ENCODE measurements around the gene HAPSTR1. TPM values are rescaled to one million over a fixed set of nuclear protein-coding genes. Genes with fewer than 3 reads are reported as not detected.
"Not testable (repeated sequence)": the region's sequence is repeated elsewhere in the genome, so short reads cannot be mapped to it uniquely, and the experiment has no call there.

The HAPSTR1 gene
- total RNA-seq, 3 donors from 2014 or later: 55.8 to 69.8 (median 56.0) TPM

DNA sequence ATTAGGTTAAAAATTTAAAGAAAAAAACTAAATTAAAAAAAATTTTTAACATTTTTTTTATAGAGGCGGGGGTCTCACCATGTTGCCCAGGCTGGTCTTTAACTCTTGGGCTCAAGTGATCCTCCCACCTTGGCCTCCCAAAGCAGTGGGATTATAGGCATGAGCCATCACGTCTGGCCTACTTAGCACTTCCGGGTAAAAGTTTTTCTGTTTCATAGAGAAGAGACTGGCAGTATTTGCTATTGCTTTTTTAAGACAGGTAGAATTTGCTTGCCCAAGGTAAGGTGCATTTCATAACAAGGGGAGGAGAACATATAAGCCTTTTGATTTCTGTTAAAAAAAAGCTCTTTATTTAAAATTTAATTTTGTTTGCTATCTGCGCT, 12.0 kb upstream of the HAPSTR1 start:
- ATAC-seq: no peak
- peaks cover 4% of the 10 kb centered on the region for H3K9me3 ChIP-seq
- H3K4me1 ChIP-seq (ENCODE audit: low read depth): no peaks in the 10 kb centered on the region
- H3K4me3 ChIP-seq: no peak overlapping the region
- no peaks in the 10 kb centered on the region for H3K36me3 ChIP-seq (ENCODE audit: low read depth)
- TF ChIP-seq, protein P1, sequence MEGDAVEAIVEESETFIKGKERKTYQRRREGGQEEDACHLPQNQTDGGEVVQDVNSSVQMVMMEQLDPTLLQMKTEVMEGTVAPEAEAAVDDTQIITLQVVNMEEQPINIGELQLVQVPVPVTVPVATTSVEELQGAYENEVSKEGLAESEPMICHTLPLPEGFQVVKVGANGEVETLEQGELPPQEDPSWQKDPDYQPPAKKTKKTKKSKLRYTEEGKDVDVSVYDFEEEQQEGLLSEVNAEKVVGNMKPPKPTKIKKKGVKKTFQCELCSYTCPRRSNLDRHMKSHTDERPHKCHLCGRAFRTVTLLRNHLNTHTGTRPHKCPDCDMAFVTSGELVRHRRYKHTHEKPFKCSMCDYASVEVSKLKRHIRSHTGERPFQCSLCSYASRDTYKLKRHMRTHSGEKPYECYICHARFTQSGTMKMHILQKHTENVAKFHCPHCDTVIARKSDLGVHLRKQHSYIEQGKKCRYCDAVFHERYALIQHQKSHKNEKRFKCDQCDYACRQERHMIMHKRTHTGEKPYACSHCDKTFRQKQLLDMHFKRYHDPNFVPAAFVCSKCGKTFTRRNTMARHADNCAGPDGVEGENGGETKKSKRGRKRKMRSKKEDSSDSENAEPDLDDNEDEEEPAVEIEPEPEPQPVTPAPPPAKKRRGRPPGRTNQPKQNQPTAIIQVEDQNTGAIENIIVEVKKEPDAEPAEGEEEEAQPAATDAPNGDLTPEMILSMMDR (IDR thresholded peaks at IDR 0.05): no peak
- intact Hi-C loops (cut with DNase I, micrococcal nuclease): no loop called here
- no peak for DNase-seq

DNA sequence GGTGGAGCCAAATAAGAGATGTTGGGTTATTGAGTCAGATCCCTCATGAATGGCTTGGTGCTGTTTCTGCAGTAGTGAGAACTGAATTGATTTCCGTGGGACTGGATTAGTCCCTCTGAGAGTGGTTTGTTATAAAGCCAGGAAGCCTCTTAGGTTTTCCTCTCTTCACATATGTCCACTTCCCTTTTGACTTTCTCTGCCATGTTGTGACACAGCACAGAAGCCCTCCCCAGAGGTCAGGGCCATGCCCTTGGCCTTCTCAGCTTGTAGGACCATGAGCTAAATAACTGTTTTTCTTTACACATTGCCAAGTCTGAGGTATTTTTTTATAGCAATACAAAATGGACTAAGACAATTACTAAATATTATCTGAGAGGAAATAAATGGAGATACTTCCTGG, 10.3 kb upstream of the HAPSTR1 start:
- H3K4me3 ChIP-seq: no peak overlapping the region
- TF ChIP-seq, protein P1 (IDR thresholded peaks at IDR 0.05): no peak
- H3K4me1 ChIP-seq (ENCODE audit: low read depth): no peaks in the 10 kb centered on the region
- intact Hi-C loops (cut with DNase I, micrococcal nuclease): no loop called here
- H3K9me3 ChIP-seq: peaks cover 4% of the 10 kb centered on the region
- no peaks in the 10 kb centered on the region for H3K36me3 ChIP-seq (ENCODE audit: low read depth)
- ATAC-seq (no peak), DNase-seq (no peak)

DNA sequence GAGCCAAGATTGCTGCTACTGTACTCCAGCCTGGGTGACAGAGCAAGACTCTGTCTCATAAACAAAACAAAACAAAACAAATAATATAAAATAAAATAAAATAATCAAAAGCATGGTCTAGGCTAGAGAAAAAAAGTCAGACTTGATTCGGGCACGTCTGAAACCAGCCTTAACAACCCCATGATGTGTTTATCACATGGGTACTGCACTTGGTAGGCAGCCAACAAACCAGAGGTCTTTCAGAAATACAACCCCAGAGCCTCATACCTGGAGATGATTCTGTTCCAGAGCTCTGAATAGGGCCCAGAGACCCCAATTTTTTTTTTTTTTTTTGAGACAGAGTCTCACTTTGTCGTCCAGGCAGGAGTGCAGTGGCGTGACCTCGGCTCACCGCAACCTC, 9.6 kb upstream of the HAPSTR1 start:
- intact Hi-C loops (cut with DNase I, micrococcal nuclease): no loop called here
- TF ChIP-seq, protein P1 (IDR thresholded peaks at IDR 0.05): no peak
- no peak for ATAC-seq
- Histone ChIP-seq H3K9me3 (peaks cover 4% of the 10 kb centered on the region), H3K4me1 (ENCODE audit: low read depth) (no peaks in the 10 kb centered on the region), H3K4me3 (no peak overlapping the region), H3K36me3 (ENCODE audit: low read depth) (no peaks in the 10 kb centered on the region)
- no peak for DNase-seq

GRCh38 chr16:9082422-9082821, 9.0 kb upstream of the HAPSTR1 start:
- ATAC-seq (no peak), DNase-seq (no peak)
- Histone ChIP-seq H3K4me3 (no peak overlapping the region), H3K9me3 (peaks cover 4% of the 10 kb centered on the region), H3K36me3 (ENCODE audit: low read depth) (no peaks in the 10 kb centered on the region), H3K4me1 (ENCODE audit: low read depth) (no peaks in the 10 kb centered on the region)
- TF ChIP-seq, protein P1 (IDR thresholded peaks at IDR 0.05): no peak
- intact Hi-C loops (cut with DNase I, micrococcal nuclease): no loop called here

GRCh38 chr16:9087733-9088132, 3.7 kb upstream of the HAPSTR1 start:
- H3K4me1 ChIP-seq (ENCODE audit: low read depth); H3K9me3 ChIP-seq; H3K36me3 ChIP-seq (ENCODE audit: low read depth); DNase-seq; ATAC-seq; intact Hi-C loops (cut with DNase I, micrococcal nuclease); H3K4me3 ChIP-seq: not testable (repeated sequence)

DNA sequence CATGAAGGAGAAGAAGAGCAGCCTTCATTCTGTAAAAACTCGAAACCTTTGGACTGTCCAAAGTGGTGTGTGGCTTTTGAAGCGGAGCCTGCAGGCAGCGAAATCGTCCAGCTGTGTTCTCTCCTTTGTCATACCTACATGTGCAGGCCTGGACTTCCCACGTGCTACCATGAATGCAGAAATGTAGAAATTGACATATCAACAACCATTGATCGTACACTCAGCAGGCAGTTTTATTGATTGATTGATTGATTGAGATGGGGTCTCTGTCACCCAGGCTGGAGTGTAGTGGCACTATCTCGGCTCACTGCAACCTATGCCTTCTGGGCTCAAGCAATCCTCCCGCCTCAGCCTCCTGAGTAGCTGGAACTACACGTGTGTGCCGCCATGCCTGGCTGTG, 2.6 kb upstream of the HAPSTR1 start:
- no peaks in the 10 kb centered on the region for H3K36me3 ChIP-seq (ENCODE audit: low read depth)
- H3K9me3 ChIP-seq: no peaks in the 10 kb centered on the region
- no peak for DNase-seq
- intact Hi-C loops (cut with DNase I, micrococcal nuclease): no loop called here
- no peak overlapping the region for H3K4me3 ChIP-seq
- H3K4me1 ChIP-seq (ENCODE audit: low read depth): peaks cover 10% of the 10 kb centered on the region
- TF ChIP-seq, protein P1 (IDR thresholded peaks at IDR 0.05): no peak
- ATAC-seq: no peak

All from mucosa of descending colon (tissue), 3 donors.